GM23338 (cell line): ENCODE measurements around the gene CDH23.

Source experiments
- CREB1 ChIP-seq: fragments of 250-450 bp; sonication (Bioruptor Pico); IDR thresholded peaks from 2 replicates; pipeline ENCODE4 v1.5.0; 2020; ENCODE audit warnings: low read depth, mild to moderate bottlenecking, moderate library complexity
- EZH2 ChIP-seq: fragments of 200-600 bp; sonication (generic); IDR thresholded peaks from one replicate; pipeline ENCODE4 v1.8.0; 2017; ENCODE audit warnings: antibody characterized with exemption, mild to moderate bottlenecking, low read depth; ENCODE audit not compliant: unreplicated experiment

GRCh38 chr10:71512761-71513539 is 116.2 kb downstream of the CDH23 start:
- no peak for TF ChIP-seq CREB1 (CRISPR knock-in tag)
- TF ChIP-seq EZH2 = no peak
